ENCODE results near the gene ZNF80.
"Not testable (repeated sequence)": the region's sequence is repeated elsewhere in the genome, so short reads cannot be mapped to it uniquely, and the experiment has no call there.

The ZNF80 gene

DNA sequence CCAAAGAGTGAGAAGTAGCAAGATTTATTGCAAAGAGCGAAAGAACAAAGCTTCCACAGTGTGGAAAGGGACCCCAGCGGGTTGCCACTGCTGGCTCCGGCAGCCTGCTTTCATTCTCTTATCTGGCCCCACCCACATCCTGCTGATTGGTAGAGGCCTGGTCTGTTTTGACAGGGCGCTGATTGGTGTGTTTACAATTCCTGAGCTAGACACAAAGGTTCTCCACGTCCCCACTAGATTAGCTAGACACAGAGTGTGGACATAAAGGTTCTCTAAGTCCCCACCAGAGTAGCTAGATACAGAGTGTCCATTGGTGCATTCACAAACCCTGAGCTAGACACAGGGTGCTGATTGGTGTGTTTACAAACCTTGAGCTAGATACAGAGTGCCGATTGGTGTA, at the start of gene ZNF80:
TSS of gene ZNF80 (minus strand) at position 101 of the 400 bp plus-strand sequence. CDS start 504 bp downstream, outside the sequence.
- not testable (repeated sequence) for DNase-seq

DNA sequence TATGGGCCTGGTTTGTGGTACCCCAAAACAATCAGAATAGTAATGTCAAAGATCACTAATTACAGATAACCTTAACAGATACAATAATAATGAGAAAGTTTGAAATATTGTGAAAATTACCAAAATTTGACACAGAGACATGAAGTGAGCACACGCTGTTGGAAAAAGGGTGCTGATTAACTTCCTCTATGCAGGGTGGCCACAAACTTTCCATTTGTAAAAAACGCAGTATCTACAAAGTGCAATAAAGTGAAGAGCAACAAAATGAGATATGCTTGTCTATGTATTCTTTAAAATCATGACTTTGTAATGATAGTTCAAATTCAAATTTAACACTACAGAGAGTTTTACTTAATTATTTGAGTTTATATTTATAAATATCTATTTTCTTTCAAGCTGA, 48.9 kb upstream of the ZNF80 start:
- DNase-seq: no peak

- no peak for DNase-seq
Measured at GRCh38 chr3:114285648-114286230, 48.4 kb upstream of the ZNF80 start.

- no peak for DNase-seq
Measured at GRCh38 chr3:114284644-114285043, 47.3 kb upstream of the ZNF80 start.

- not testable (repeated sequence) for DNase-seq
Measured at GRCh38 chr3:114276856-114277255, 39.5 kb upstream of the ZNF80 start.

- DNase-seq: no peak
Measured at GRCh38 chr3:114274929-114275328, 37.6 kb upstream of the ZNF80 start.

- DNase-seq: no peak
Measured at GRCh38 chr3:114272271-114272670, 34.9 kb upstream of the ZNF80 start.

- no peak for DNase-seq
Measured at GRCh38 chr3:114270019-114270418, 32.6 kb upstream of the ZNF80 start.

DNA sequence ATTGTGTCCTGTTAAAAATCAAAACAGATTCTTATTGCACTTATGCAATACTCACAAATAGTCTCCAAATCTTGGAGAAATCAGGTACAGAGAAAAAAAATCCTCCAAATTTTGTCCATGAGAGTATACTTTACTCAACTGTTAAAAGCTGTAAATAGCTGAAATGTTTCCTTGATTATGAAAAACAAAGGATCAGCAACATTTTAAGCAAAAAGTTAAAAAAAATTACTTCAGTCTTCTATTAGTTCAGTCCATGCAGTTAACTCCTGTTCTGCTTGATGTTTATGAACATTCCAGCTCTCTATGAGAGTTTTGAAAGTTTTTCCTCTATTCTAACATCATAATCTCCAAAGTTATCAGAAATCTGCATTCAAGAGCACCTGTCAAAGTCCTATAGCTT, 22.8 kb upstream of the ZNF80 start:
- DNase-seq: no peak

GRCh38 chr3:114259566-114259965, 22.2 kb upstream of the ZNF80 start:
- DNase-seq: no peak

DNA sequence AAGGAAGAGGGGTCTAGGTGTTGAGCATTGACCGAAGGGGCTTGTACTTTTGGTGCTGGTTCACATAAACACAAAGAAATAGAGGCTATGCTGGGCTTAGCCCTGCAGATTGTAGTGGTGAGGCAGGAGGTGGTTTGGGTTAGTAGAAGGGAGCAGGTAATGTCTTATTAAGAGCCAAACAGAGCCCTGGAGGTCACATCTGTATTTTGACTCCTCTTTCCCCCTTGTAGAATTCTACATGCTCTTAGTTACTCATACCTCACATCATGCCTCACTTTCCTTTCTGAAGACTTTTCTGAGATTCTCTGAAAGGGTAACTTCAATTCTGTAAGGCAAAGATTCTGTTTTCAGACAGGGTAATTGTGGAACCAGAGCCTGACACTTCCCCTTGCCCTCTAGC, 16.1 kb upstream of the ZNF80 start:
- no peak for DNase-seq

DNA sequence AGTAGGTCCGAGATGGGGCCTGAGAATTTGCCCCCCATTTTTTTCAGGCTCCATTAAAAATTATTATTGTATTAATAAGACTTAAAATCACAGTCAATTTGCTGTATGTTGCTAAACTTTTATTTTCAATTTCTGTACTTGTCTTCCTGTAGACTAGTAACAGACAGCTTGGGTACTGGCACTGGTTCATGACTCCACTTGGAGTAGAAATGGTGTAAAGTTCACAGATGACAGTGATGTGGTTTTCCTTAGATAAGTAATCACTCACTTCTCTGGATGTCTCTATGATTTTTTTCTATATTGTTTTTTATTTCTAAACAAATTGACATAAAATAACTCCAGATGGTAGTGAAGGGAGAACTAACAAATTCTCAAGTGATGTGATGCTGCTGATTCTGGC, 15.6 kb upstream of the ZNF80 start:
- DNase-seq: no peak

DNA sequence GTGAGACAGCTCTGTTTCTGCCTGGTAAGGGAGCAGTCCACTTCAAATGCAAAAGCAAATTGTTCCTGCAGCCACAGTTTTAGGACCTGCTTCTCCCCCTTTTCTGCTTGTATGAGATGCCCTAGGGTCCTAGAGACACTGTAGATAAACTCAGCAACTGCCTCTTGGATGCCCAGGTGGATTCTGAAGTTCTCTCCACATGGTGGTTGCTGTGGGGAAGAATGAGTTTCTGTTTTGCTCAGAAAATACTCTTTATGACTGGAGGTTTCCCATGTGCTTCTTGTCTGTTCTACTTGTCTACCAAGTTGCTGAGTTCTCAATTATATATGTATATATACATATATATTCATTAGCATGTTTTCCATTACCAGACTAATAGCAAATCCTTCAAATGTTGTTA, 5.6 kb upstream of the ZNF80 start:
- DNase-seq: no peak

DNA sequence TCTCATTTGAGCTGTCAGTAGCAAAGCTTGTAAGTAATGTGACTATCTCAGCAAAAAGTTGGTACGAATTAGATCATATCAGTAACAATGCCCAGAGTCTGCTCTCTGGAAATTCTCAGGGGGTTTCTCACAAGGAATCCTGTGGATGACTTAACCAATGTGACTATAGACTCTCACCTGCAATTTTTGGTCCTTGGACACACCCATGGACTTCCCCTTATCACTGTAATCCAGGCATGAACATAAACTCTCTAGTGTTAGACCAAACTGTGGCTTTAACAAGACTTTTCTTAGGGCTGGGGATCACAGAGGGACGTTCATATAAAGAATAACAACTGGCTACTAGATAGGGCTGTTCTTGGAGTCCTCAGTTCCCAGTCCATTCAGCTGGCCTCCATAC, 3.9 kb upstream of the ZNF80 start:
- DNase-seq: no peak

GRCh38 chr3:114238146-114238785, 888 bp upstream of the ZNF80 start:
- DNase-seq: not testable (repeated sequence)

- DNase-seq: no peak
Measured at GRCh38 chr3:114235431-114235830, 1.9 kb downstream of the ZNF80 start.

DNA sequence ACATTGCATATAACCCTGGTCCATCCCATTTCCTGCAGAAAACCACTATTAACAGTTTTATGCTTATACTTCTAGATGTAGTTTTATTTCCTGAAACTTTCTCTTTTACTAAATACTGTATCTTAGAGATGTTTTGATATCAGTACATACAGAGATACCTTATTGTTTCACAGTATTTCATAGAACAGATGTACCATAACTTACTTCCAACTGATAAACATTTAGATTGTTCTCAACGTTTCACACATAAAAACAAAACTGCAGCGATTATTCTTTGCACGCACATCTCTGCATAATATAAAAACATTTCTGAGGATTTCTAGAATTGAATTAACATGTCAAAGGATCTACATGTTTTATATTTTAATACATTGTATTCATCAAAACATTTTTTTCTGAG, 2.6 kb downstream of the ZNF80 start:
- no peak for DNase-seq

DNA sequence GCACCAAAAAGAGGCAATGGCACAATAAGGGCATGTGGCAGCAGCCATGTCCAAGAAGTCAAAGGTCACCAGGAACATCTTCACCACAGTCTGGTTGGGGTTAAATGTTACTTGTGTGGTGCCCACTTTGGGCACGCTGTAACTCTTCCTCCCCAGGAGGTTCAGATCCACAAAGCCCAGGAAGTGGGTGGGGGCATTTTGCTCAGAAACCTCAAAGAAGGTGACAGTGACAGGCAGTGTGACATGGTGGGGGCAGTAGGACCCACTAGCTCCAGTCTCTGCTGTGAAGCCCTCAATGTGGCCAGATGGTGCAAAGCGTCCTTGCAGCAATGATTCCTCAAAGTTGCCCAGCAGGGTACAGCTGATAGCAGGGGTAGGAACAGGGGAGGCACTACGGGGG, 5.8 kb downstream of the ZNF80 start:
- DNase-seq: no peak

DNA sequence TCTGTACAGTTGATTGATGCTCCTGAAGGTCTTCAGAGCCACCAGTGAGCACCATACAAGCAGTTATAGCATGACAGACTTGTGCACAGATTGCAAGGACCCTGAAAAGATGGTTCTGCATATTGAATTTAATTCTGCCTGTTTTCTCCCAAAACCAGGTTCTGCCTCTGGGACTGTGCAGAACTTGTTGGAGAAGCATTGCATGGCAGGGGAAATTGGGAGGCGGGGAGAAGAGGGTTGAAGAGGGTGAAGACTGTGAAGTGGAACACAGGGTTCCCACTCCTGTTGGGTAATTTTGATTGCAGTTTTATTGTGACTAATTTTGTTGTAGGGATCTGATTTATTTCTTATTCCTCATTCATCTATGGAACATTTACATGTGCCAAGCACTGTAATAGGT, 10.3 kb downstream of the ZNF80 start:
- DNase-seq: no peak

- DNase-seq: no peak
Measured at GRCh38 chr3:114226313-114226712, 11.1 kb downstream of the ZNF80 start.

DNA sequence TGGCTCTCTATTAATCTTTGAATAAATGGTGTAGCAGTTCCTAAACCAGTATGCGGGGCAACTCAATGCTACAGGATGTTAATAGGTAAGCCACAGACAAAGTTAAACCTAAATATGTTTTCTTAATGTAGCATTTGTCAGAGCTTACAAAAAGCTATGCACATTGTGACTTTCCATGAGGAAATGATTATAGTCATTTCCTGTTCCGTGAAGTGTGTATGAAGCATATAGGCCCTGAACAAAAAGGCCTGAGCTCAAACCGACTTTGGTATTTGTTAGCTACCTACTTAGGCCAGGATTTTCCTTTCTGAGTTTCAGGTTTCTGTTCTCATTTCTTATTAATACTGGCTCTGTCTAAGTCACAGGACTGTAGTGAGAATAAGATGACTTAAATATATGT, 14.2 kb downstream of the ZNF80 start:
- DNase-seq: no peak

DNA sequence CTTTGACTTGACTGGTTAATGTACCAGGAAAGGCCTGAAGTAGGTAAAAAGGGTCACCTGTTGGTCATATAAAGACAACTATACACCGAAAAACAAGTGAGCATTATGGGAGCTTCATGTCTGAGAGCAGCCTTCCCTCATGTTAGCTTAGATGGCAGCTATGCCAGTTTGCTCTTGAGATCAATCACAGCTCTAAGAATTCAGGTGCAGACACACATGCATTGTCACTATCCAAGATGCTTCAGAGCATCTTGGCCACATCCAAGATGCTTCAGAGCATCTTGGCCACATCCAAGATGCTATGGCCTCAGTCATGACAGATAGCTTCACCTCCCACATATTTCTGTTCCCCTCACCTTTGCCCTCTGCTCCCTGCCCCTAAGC, 15.5 kb downstream of the ZNF80 start:
- DNase-seq: no peak

DNA sequence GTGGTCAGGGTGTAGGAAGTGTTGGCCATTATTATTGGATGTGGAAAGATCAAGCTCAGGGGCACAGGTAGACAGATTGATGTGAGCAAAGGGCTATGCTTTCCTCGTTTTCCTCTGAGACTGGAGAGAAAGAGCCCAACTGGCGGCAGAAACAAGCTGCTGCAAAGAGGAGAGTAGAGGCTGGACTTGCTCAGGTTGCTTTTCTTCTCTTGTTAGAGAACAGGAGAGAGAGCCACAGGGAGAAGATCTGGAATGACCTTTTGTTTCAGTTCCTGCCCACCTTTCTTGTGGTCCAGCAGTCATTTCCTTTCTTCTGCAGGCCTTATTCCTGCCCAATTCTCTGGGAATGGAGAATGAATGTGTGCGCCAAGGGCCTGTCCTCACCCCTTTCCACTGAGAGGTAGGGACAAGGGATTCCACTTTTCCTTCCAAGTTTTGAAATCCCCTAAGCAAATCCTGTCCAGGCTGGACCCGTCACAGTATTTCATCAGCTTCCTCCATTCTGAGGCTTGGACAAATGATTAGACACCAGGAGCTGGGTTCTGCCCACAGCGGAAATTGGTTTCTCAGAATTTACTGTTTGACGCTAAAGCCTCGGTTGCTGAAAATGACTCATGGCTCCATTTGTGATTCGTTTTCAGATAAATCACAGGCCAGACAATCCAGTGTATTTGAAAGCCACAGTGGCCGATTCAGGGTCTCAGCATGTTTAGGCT, 16.1 kb downstream of the ZNF80 start:
- no peak for DNase-seq
